ENCODE data around the gene NFKBIL1.

- no peak for TF ChIP-seq BHLHE40 (IDR thresholded peaks at IDR 0.05; ENCODE audit: borderline replicate concordance)
- no peak for TF ChIP-seq L3MBTL2 (conservative IDR thresholded peaks at IDR 0.05)
- no peak for TF ChIP-seq ELF4 (IDR thresholded peaks at IDR 0.05)
- TF ChIP-seq SP1 (IDR thresholded peaks at IDR 0.05), result no peak
- TF ChIP-seq FOXM1 (IDR thresholded peaks at IDR 0.05; ENCODE audit: borderline replicate concordance), result no peak
- TF ChIP-seq FOXK2 (IDR thresholded peaks at IDR 0.05), result no peak
- no peak for TF ChIP-seq HDGF (IDR thresholded peaks at IDR 0.05; ENCODE audit: borderline replicate concordance)
These were observed 10.9 kb downstream of the NFKBIL1 start for GRCh38 chr6:31558318-31558625.
